Measurements from ENCODE around the gene NRTN.
"Not testable (repeated sequence)": the region's sequence is repeated elsewhere in the genome, so short reads cannot be mapped to it uniquely, and the experiment has no call there.

NRTN gene

GRCh38 chr19:5804516-5805461 lies at the start of gene NRTN:
NRTN (plus strand) TSS chr19:5805067; CDS start chr19:5824166, 19,099 bp downstream.
- no peak for DNase-seq

GRCh38 chr19:5762608-5763217 lies 42.2 kb upstream of the NRTN start:
- no peak for DNase-seq

GRCh38 chr19:5765220-5765619 lies 39.6 kb upstream of the NRTN start:
- no peak for DNase-seq

- no peak for DNase-seq
Observed at GRCh38 chr19:5767949-5768348, 36.9 kb upstream of the NRTN start.

- DNase-seq = no peak
Observed at GRCh38 chr19:5772416-5772815, 32.5 kb upstream of the NRTN start.

- no peak for DNase-seq
Observed at GRCh38 chr19:5773276-5773675, 31.6 kb upstream of the NRTN start.

- no peak for DNase-seq
Observed at GRCh38 chr19:5774921-5775320, 29.9 kb upstream of the NRTN start.

- no peak for DNase-seq
Observed at GRCh38 chr19:5775668-5776309, 29.1 kb upstream of the NRTN start.

- no peak for DNase-seq
Observed at GRCh38 chr19:5778402-5778801, 26.5 kb upstream of the NRTN start.

- DNase-seq = not testable (repeated sequence)
Observed at GRCh38 chr19:5780916-5781315, 24.0 kb upstream of the NRTN start.

GRCh38 chr19:5782322-5782721 lies 22.5 kb upstream of the NRTN start:
- no peak for DNase-seq

GRCh38 chr19:5782945-5783919 lies 21.6 kb upstream of the NRTN start:
- DNase-seq = no peak

GRCh38 chr19:5784581-5785147 lies 20.2 kb upstream of the NRTN start, which contains the start of gene PRR22:
PRR22 (minus strand) TSS chr19:5784746; CDS start chr19:5784660, 86 bp downstream.
- no peak for DNase-seq

GRCh38 chr19:5785423-5785822 lies 19.4 kb upstream of the NRTN start:
- DNase-seq = no peak

- no peak for DNase-seq
Observed at GRCh38 chr19:5786593-5787408, 18.1 kb upstream of the NRTN start.

- no peak for DNase-seq
Observed at GRCh38 chr19:5787409-5788182, 17.3 kb upstream of the NRTN start.

GRCh38 chr19:5788422-5788821 lies 16.4 kb upstream of the NRTN start:
- DNase-seq = no peak

GRCh38 chr19:5789351-5789761 lies 15.5 kb upstream of the NRTN start:
- DNase-seq = no peak

GRCh38 chr19:5789886-5790558 lies 14.8 kb upstream of the NRTN start:
- no peak for DNase-seq
